ENCODE results near the gene DRAP1.

The DRAP1 gene

DNA sequence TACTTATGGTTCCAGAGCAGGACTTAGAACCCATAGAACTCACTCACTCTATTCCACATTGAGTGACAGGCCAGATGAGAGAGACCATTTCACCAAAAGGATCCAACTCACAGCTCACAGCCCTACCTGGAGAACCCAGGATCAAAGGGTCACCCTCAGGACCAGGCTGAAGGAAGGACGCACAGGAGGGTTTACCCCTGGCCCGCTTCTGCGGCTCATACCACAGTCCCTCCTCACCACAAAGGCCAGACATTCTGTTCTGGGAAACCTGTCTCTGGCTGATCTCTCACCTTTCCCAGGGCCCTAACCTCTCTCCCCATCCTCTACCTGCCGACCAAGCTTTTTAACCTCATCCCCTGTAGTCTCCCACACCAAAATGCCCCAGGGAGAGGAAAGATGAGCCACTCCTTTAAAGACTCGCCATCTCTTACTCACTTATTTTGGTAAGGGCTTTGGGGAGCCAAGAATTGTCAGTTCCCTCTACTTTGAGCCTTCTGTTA, 23.7 kb upstream of the DRAP1 start:
- Histone ChIP-seq H3K27me3 (replicated peaks; ENCODE audit: control insufficient read depth, insufficient read depth, low read length) (no peaks in the 10 kb centered on the region), H3K4me3 (replicated peaks; ENCODE audit: low read depth, low read length) (no peak overlapping the region), H3K36me3 (ENCODE audit: control insufficient read depth, insufficient read depth, low read length) (no peaks in the 10 kb centered on the region; the same call in none of the 2 replicates)
- TF ChIP-seq, protein P1, sequence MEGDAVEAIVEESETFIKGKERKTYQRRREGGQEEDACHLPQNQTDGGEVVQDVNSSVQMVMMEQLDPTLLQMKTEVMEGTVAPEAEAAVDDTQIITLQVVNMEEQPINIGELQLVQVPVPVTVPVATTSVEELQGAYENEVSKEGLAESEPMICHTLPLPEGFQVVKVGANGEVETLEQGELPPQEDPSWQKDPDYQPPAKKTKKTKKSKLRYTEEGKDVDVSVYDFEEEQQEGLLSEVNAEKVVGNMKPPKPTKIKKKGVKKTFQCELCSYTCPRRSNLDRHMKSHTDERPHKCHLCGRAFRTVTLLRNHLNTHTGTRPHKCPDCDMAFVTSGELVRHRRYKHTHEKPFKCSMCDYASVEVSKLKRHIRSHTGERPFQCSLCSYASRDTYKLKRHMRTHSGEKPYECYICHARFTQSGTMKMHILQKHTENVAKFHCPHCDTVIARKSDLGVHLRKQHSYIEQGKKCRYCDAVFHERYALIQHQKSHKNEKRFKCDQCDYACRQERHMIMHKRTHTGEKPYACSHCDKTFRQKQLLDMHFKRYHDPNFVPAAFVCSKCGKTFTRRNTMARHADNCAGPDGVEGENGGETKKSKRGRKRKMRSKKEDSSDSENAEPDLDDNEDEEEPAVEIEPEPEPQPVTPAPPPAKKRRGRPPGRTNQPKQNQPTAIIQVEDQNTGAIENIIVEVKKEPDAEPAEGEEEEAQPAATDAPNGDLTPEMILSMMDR (IDR thresholded peaks at IDR 0.05; ENCODE audit: insufficient read depth, low read length, poor library complexity, severe bottlenecking), result no peak
- no peak for DNase-seq (ENCODE audit: extremely low read depth, insufficient read length)

DNA sequence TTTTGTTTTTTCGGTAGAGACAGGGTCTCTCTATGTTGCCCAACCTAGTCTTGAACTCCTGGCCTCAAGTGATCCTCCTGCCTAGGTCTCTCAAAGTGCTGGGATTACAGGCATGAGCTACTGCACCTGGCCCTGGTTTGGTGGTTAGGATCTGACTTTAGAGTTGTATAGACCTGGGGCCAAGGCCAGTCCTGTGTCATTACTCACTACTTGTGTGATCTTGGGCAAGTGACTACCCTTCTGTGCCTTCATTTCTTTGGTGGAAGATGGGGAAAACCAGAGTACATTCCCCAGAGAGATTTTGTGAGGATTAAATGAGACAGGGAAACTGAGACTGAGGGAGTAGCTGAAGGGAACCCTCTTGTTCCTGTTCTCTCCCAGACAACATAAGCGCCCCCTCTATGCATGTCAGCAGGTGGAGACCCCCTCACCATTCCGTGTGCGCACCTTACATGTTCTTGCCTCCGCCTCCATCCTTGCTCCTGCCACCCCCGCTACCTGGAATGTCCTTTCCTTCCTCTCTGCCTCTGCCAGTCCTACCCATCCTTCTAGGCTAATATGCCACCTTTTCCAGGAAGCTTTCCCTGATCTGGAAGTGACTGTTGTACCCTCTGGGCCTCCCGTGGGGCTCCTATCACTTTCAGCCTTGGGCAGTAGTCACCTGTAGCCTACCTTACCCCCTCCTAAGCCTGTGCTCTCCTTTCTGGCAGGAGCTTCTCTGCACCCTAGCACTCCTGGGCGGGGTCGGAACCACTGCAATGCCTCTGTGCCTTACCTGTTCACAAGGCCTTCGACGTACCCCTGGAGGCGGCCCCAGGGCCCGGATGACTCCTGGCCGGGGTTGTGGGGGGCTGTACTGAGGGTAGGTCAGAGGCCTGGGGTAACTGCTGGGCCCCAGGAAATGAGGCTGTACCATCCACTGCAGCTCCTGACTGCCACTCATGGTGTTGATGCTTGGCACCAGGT, 22.9 kb upstream of the DRAP1 start:
- no peak for DNase-seq (ENCODE audit: extremely low read depth, insufficient read length)
- Histone ChIP-seq H3K4me3 (replicated peaks; ENCODE audit: low read depth, low read length) (no peak overlapping the region), H3K27me3 (replicated peaks; ENCODE audit: control insufficient read depth, insufficient read depth, low read length) (no peaks in the 10 kb centered on the region), H3K36me3 (ENCODE audit: control insufficient read depth, insufficient read depth, low read length) (no peaks in the 10 kb centered on the region; the same call in none of the 2 replicates)
- TF ChIP-seq, protein P1 (IDR thresholded peaks at IDR 0.05; ENCODE audit: insufficient read depth, low read length, poor library complexity, severe bottlenecking), result no peak

DNA sequence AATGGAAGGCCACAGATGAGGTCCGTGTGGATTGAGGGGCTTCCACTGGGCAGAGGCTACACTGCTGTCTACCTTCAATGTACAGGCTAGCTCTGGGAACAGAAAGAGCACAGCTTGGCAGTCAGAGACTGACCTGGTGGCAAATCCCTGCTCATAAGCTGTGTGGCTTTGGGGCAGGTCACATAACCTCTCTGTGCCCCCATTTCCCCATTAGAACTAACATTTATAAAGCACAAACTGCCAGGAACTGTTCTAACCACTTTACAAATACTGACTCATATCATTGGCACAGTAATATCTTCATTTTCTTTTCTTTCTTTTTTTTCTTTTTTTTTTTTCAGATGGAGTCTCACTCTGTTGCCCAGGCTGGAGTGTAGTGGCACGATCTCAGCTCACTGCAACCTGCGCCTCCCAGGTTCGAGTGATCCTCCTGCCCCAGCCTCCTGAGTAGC, 22.2 kb upstream of the DRAP1 start:
- TF ChIP-seq, protein P1 (IDR thresholded peaks at IDR 0.05; ENCODE audit: insufficient read depth, low read length, poor library complexity, severe bottlenecking), result no peak
- Histone ChIP-seq H3K4me3 (replicated peaks; ENCODE audit: low read depth, low read length) (no peak overlapping the region), H3K27me3 (replicated peaks; ENCODE audit: control insufficient read depth, insufficient read depth, low read length) (no peaks in the 10 kb centered on the region), H3K36me3 (ENCODE audit: control insufficient read depth, insufficient read depth, low read length) (no peaks in the 10 kb centered on the region; the same call in none of the 2 replicates)
- DNase-seq (ENCODE audit: extremely low read depth, insufficient read length), result no peak

DNA sequence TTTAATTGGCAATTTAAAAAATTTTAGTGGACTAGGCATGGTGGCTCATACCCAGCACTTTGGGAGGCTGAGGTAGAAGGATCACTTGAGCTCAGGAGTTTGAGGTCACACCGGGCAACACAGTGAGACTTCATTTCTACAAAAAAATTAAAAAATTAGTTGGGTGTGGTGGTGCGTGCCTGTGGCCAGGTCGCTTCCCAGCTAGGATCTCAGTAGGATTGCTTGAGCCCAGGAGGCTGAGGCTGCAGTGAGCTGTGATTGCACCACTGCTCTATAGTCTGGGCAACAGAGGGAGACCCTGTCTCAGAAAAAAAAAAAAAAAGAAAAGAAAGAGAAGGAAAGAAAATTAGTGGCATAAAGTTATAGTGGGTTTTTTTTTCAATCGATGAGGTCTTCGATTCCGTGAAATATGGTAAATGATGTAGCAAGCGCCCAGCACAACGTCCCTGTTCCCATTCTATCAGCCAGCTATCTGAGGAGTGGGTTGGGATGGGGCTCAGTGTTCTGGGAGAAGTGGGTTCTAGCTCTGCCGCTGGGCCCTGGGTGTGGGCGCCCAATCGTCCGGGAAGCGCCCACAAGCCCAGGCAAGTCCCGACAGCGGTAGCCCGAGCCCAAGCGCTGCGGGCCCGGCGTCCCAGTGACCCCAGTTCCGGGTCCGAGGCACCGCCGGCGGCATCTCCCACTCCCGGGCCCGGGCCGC, 20.4 kb upstream of the DRAP1 start:
- peak overlapping the region; percentile 89 for H3K4me3 ChIP-seq (replicated peaks; ENCODE audit: low read depth, low read length)
- H3K27me3 ChIP-seq (replicated peaks; ENCODE audit: control insufficient read depth, insufficient read depth, low read length), result no peaks in the 10 kb centered on the region; the same call in 1 of the 2 replicates
- TF ChIP-seq, protein P1 (IDR thresholded peaks at IDR 0.05; ENCODE audit: insufficient read depth, low read length, poor library complexity, severe bottlenecking), result no peak
- no peak for DNase-seq (ENCODE audit: extremely low read depth, insufficient read length)
- no peaks in the 10 kb centered on the region; the same call in none of the 2 replicates for H3K36me3 ChIP-seq (ENCODE audit: control insufficient read depth, insufficient read depth, low read length)

DNA sequence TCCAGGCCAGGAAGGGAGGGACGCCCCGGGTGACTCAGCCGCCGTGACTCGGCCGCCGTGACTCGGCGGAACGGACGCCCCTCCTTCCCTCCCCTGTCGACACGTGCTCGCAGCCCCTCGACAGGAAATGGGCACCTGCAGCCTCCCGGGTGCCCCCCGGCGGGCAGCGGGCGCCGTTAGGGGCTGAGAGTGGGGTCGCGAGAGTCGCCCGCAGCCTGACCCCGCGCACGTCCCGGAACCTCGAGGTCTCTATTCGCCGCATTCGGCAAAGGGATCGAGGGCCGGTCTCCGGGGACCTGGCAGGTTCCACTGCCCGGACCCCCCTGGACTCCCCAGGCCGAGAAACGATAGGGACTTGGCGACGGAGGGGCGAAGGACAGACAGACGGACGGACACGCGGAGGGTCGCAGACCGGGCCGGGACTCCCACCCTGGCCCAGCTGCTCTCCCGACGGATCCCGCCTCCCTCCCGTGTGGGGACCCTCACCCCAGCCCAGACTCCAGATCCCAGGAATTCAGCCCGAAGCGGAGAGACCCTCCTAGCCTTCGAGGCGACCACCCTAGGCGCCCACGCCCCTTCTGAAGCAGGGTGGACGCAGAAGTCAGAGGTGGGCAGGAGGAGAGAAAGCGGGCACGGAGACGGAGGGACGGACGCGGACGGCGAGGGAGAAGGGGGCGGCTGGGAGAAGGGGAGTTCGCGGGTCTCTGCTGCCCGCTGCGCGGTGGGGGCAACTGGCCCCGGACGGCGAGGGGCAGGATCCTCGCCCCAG, 19.7 kb upstream of the DRAP1 start:
- peak overlapping the region; percentile 89 for H3K4me3 ChIP-seq (replicated peaks; ENCODE audit: low read depth, low read length)
- peak; percentile 63 for DNase-seq (ENCODE audit: extremely low read depth, insufficient read length)

More for the DNA sequence above, 19.7 kb upstream of the DRAP1 start:
- TF ChIP-seq, protein P1 (IDR thresholded peaks at IDR 0.05; ENCODE audit: insufficient read depth, low read length, poor library complexity, severe bottlenecking), result peak; percentile 21
- Histone ChIP-seq H3K27me3 (replicated peaks; ENCODE audit: control insufficient read depth, insufficient read depth, low read length) (no peaks in the 10 kb centered on the region; the same call in 1 of the 2 replicates), H3K36me3 (ENCODE audit: control insufficient read depth, insufficient read depth, low read length) (no peaks in the 10 kb centered on the region; the same call in none of the 2 replicates)

Measured in GM06990 (cell line).